AG08396 (cell line): ENCODE results near the gene NKD1.

Experiments
- DNase-seq: peaks from one replicate; pipeline ENCODE4 v3.0.0; 2012; ENCODE audit warnings: low spot score, mixed read lengths

Gene NKD1

DNA sequence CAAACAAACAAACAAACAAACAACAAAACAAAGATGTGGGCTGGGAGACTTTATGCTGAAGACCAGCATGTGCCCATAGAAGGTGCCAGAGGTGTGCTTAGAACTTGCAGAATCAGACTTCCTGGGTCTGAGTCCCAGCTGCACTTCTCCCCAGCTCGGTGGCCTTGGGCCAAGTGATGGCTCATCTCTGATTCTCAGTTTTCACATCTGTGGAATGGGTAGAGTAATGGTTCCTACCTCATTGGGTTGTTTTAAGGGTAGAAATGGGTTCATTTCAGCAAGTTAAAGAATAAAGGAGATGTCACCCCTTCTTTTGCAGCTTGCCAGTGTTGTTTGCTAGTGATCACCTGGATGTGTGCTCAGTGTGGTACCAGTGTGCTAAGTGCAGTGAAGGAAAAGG lies 10.7 kb downstream of the NKD1 start:
- no peak for DNase-seq

DNA sequence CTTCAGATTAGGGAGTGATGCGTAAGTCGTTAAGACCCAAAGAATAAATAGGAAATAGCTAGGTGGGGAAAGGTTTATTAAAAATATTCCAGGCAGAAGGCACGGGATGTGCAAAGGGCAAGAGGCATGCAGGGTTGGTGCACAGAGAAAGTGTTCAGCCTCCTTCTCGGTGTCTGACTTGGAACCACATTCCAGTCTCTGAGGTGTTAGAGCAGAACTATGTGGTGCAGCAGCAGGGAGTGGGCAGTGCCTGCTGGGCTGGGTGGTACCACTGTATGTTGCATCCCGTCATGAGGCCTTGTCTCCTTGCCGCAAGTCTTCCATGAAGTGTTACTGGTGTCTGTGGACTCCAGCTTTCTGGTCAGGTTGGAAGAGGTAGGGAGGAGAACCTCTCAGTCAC lies 11.1 kb downstream of the NKD1 start:
- no peak for DNase-seq

DNA sequence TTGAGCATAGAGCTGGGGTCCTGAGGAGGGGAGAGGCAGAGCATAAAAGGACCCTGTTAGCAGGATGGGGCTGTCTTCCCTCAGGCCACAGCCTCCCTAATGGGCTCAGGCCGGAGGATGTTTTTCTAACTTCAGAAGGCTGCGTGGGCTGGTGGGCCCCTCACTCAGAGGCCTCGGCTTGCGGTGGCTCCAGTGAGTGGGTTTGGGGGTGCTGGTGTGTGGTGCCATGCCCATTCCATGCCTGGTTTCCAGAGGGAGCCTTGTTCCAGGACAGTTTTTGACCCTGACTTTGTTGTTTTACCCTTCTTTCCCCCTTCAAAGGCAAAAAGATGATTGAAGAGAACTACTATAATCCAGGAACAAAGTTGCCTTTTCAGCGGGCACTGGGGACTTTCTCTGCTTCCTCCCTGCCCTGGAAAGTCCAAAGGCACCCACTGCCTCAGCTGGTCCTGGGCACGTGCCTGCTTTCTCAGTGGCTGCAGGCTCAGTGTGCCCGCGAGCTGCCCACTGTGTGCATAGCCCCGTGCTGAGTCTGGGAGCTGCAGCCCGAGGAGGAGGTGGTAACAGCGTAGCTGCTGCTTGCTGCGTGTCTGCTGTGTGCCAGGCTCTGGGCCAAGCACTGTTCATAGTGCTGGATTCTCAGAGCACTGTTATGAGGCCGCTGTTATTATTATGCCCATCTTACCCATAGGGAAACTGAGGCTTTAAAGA lies 11.8 kb downstream of the NKD1 start:
- DNase-seq, result no peak

DNA sequence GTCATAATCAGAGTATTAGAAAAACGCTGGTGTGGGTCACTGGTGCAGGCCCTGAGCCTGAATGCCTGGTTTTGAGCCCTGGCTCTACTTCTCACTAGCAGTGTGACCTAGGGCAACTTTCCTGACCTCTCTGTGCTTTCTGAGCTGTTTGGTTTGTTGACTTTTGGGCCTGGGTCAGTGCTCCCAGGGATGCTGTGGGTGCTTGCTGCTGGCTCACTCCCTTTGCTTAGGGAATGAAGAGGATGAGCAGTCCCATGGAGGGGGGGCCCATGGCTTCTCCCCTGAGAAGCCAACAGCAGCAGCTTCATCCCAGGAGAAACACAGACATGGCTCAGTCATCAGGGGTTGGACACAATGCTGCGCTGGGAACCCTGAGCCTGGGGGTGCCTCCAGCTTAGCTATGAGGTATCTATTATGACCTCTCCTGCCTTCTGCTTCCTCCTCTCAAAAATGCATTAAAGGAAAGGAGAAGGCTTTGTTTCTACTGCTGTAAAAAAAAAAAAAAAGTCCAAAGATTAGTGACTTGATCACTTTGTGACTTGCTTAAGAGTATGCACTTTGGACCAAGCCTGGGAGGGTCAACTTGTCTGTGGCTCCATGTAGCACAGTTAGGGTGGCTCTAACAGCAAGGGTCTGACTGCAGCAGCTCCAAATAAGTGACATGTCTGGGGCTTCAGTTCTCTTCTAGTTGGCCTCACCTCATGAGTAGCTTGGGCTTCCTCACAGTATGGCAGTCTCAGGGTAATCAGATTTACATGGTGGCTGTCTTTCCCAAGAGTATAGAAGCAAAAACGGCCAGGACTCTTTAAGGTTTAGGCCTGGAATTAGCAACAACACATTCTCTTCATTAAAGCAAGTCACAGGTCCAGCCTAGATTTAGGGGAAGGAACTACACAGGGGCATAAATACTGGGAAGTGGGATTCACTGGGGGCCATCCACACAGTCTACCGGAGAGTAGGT lies 13.0 kb downstream of the NKD1 start:
- DNase-seq, result no peak

DNA sequence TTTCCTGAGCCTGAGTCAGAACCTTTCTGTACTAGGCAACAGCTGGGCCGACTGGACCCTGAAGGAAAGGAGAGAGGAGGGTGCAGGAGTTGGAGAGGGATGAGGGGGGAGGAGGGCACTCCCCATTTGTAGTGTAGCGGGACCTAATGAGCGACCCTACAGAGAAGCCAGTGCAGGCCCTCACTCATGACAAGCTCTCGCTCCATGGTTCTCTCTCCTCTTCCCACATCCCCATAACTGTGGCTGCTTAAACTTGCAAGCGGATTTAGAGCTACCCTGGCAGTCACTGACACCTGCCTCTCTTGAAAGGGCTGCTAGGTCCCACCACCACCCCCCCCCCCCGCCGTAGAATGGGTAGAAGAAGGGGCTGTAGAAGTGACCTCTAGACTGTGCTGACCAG lies 14.5 kb downstream of the NKD1 start:
- no peak for DNase-seq

DNA sequence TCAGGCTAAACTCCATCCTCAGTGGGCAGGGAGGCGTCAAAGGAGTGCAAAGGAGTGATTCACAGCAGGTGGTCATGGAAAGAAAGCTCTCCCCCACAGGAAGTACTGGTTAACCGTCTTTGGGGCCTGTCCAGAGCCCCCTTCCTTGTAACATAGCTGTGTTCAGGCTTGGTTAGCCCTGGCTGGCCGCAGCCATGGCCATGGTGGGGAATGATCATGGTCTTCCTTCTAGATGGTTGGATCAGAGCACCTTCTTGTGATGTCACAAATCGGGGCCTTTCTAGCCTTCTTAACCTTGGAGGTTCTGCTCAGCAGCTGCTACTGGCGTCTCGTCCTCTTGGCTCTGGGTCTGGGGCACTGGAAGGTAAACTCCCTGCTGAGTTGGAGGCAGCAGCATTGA lies 15.8 kb downstream of the NKD1 start:
- DNase-seq, result no peak

DNA sequence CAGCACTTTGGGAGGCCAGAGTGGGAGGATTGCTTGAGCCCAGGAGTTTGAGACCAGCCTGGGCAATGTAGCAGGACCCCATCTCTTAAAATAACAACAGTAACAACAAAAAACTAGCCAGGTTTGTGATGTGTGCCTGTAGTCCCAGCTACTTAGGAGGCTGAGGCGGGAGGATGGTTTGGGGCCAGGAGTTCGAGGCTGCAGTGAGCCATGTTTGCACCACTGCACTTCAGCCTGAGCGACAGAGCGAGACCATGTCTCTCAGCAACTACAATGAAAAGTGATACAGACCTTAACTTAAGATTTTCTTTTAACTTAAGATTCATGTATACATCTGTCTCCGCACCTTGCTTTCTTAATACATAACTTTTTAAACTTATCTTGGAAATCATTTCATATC lies 17.2 kb downstream of the NKD1 start:
- DNase-seq, result no peak

DNA sequence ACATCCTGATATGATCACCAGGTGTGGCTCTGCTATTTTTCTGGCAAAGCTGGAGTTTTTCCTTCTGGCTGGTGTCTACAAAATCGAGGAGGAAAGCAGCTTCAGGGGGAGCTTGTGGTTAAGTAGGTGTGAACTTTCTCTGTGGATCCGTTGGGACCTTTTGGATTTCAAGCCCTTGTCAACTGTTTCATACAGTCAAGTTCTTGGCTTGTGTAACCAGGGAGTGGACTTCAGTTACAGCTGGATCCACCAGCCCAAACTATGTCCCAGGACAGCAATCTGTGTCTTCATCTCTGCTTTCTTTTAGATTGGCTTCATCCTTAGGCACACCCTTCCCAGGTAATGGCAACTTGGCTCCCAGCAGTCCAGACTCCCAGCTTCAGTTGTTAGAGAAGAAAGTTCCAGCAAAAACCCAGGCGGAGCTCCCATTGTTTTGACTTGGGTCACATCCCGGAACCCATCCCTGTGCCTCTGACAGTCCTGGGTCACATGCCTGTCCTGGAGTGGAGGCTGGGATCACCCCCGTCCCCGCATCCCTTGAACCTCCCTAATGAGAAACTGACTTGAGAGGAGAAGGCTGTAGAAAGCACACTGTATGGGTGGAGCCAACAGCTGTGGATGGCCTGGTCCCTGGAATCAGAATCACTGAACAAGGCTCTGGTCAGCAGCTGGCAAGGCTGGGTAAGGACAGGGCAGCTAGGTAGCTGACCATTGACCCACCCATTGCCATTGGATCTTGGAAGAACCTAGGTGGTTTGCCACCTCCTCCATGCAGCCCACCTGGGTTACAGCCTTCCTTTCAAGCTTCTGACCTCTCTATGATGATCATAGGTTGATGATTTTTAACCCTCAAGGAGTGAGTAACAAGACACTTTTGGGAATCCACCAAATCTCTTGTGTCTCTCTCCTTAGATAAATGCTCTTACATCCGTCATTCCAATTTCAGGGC lies 18.1 kb downstream of the NKD1 start:
- DNase-seq, result no peak

DNA sequence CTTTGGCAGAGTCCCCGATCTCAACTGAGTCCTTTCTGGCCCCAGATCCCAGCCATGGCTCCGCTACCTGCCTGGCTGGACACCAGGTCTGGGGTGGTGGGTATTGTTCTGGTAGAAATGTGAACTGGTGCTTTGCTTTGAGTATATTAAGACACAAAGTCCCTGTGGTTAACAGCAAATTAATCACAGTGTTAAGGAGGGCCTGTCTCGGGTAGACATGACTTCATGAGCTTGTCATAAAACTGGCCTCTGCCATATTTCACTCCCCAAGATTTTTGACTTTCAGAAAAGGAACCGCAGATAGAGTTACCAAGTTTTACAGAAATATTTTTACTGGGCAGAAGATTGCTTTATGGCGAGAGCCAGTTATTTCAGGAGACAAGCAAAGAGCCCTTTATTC lies 19.5 kb downstream of the NKD1 start:
- no peak for DNase-seq

DNA sequence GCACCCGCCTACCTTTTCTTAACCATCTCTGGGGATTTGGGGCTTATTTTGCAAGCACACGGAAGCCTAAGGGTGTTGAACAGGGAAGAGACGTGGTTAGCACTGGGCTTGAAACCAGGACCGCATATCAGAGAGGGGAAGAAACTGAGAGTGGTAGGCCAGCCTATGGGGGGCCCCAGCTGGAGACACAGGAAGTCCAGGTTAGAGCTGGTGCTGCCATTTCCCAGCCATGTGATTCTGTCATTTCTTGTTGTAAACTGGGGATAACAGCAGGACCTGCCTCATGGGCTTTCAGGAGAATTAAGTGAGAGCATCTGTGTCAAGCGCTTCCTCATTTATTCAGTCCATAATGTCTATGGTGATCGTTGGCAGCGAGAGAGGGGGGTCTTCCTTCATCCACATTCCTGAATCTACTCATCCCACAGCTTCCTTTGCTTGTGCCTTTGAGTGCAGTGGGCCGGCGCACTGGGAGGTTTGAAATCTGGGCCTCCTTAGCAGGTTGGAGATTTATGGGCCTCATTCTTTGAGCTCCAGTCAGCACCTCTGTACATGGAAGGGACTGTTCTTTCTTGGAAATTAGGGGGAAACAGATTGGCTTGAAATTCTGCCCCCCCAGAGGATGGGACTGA lies 20.1 kb downstream of the NKD1 start:
- no peak for DNase-seq

DNA sequence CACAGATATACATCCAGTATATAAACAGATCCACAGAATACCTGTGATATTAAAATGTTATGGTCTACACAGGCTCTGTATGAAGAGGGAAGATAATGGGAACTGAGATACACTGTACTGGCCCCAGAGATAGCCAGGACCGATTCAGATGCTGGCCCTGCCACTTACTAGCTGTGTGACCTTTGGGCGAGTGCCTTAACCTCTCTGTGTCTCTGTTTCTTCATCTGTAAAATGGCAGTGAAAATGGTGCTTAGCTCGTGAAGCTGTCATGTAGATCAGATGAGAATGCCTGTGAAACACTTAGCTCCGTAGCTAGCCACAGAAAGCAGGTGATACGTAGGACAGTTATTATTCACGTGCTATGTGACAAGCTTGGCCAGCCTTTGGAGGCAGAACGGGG lies 22.2 kb downstream of the NKD1 start:
- DNase-seq, result no peak

DNA sequence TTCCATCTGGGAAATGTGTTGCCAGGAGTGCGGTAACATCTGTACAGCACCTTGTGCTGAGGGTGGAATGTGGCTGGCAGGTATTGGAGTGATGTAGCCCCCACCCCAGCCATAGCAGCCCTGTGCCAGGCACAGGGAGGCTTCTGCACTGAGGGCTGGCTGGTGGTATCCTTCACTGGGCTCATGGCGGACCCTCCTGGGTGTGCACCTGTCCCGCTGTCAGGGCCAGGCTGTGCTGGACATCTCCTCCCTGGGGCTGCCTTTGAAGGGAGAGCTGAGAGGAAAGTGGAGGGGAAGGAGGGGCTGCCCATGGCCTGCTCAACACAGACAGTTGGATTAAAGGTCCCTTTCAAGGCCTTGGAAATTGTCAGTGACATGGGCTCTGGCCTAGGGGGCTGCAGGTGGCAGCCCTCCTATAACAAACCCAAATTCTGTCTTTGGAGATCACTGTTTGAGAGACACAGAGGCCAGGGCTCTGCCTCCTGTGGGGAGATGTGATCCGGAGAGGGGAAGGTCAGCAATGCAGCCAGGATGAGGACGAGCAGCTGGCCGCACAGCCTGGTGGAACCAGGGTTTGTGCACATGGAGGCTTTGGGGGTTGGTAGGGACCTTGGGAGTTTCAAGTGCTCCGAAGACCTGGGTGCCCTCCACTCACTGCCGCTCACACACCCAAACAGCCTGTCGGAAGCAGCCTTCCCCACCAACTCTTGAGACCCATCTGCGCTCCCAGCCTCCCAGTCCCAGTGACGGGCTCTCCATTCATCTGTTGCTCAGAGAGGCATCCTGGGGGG lies 22.8 kb downstream of the NKD1 start:
- DNase-seq, result no peak

DNA sequence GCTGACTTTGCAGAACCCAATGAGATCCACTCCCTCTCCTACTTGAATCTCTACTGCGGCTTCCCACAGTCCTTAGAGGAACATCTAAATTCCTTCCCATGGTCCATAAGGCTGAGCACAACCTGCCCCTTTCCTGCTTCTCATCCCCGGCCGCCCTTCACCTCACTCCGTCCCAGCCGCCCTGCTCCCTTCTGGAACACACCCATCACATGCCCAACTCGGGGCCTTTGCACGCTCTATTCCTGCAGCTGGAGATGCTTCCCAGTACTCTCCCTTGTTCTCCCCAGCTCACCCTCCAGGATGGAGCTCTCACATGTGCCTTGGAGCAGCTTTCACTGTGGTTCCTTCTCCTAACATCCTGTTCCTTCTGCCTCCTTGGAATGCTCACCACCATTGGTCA lies 23.6 kb downstream of the NKD1 start:
- no peak for DNase-seq

DNA sequence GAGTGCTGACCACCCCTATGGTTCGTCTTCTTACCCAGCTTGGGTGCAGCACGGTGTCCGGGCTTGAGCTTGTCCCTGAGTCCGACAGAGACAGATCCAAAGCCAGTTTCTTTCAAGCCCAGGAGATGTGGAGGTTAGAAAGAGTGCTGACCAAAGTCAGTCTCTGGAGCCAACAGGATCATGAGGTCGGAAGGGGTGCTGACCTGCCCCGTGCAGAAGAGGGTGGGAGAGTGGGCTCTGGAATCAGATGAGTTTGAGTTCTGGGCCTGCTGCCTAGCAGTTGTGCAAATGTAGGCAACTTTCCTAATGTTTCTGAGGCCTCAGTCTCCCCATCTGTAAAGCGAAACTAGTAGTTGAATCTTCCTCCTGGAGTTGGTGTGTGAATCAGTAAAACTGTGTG lies 24.5 kb downstream of the NKD1 start:
- DNase-seq, result no peak

DNA sequence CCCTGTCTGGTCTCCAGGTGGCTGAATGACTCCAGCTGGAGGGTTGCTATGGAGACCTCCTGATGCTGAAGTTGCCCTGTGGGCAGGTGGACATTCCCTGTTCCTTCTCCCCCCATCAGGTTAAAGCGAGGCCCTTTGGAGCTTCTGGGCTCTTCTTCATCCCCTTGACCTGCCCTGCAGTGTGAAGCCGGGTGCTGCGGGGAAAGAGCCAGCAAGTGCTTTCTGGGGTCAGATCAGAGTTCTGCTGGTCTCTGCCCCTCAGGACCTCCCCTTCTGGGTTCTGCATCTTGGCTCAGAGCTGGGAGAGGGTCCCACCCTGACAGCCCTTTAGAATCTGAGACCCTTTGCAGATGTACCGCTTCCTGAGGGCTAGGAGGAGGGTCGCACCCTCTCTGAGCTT lies 25.1 kb downstream of the NKD1 start:
- DNase-seq, result no peak

DNA sequence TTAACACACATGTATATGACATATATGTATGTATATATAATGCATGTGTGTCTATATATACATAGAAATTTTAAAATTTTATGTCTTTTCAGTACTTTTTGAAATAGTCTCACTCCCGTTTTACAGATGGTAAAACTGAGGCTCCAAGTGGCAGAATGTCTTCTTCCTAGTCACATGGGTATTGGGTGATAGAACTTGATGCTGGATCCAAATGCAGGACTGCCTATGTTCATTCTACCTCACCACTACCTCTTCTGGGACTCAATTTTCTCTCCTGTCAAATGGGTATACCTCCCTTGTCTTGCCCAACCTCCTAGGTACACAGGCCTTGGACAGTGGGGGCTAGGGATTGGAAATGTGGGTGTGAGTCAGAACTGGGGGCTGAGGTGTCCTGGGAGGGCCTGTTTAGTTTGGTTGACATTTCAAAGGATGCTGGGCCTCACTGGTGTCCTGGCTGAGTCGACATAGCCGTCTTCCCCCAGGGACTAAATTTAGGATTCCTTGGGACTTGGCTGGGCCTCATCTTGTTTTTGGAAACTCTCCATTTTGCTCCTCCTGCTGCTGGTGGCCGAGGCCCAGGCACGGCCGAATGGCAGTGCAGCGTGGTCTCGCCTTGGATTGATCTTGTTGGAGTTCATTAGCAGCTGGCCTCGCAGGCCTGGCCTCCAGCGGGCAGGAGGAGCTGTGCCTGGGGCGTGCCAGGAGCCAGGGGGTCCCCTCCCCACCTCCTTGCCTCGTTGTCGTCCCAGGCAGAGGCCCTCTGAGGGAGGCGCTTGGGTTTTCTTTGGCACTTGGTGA lies 25.9 kb downstream of the NKD1 start:
- DNase-seq, result no peak

DNA sequence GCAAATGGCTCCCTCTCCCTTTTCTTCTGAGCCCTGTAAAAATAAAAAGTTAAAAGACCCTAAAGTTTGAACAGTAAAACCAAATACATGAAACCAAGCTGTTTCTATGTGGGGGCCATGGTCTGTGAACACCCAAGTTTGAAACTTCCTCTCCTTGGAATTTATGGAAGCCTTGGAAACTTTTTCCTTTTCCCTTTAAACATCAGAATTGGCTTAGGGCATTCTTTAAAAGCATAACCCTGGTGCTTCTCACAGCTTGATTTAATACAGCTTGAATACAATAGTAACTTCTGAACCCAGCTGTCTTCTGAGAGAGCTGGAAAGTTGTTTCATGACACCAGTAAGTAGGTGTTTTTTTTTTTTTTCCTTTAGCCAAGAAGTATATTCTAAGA lies 26.5 kb downstream of the NKD1 start:
- DNase-seq, result no peak

DNA sequence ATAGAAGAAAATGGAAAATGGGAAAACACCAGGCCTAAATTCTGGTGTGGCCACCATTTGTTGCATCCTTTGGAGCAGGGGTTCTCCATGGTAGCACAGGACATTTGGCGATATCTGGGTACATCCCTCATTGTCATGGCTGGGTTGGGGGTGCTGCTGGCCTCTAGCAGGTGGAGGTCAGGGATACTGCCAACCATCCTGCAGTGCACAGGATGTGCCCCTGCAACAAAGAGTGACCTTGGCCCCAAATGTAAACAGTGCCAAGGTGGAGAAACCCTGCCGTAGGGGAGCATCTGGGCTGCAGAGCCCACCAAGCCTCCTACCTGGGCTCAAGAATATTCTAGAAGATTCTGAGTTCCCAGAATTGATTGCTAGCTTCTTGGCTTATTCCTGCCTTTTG lies 27.5 kb downstream of the NKD1 start:
- no peak for DNase-seq

DNA sequence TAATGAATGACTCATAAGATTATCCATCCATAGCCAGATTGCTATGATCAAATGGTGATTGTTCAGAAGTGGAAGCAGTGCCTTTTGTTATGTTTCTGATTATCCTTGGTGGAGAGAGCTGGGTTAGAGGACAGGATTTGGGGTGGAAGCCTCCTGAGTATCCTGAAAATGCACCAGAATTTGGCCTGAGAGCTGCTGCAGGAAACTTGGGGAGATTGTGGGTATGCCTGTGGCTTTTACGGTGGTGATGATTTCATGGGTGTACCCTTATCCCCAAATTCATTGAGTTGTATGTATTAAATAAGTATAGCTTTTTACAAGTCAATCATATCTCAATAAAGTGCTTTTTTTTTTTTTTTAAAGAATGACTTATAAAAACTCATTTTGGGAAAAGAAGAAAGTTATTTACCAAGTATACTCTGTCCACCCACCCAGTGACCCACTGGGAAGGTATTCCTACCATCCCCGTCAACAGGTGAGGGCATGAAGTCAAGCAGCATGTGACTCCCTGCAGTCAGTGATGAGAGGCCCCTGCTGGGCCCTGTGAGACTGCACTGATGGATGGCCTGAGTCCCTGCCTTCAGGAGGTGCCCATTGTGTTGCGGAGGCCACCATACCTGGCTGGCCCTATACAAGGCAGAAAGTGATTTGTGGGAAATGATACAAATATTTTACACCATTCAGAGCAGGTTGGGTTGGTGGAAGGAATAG lies 28.4 kb downstream of the NKD1 start:
- no peak for DNase-seq

DNA sequence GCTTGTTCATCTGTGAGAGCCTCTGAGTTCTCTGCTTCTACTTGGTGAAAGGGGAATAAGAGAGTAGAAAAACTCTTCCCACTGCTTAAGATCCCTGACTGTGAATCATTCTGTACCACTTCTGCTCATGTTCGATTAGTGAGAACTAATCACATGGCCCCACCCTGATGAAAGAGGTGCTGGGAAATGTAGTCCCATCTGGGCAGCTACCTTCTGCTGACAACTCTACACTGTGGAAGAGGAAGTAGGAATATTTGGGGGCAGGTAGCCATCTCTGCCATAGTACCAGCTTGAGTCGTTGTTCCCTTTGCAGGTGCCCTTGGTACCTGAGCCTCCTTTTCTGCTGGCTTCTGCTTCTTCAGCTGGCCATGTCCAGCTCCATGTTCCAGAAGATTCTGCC lies 29.9 kb downstream of the NKD1 start:
- no peak for DNase-seq
